NCI-H1694 treated with DMSO at 0.1 percent for 48 hours (cell line): ENCODE data around the gene TIGD2.
A peak's percentile ranks its signal among the peaks of the same experiment; 100 is the strongest.
"Not testable (repeated sequence)": the region's sequence is repeated elsewhere in the genome, so short reads cannot be mapped to it uniquely, and the experiment has no call there.

ENCODE experiments used
- DNase-seq: peaks from one replicate; lab custom pipeline; 2025; lab: John Stamatoyannopoulos, UW

TIGD2 gene

GRCh38 chr4:89119836-89120235 is 8.5 kb downstream of the TIGD2 start:
- no peak for DNase-seq

- DNase-seq = no peak
These were observed 10.2 kb downstream of the TIGD2 start for GRCh38 chr4:89121387-89122068.

- DNase-seq = no peak
These were observed 12.1 kb downstream of the TIGD2 start for GRCh38 chr4:89123451-89123851.

- no peak for DNase-seq
These were observed 14.8 kb downstream of the TIGD2 start for GRCh38 chr4:89125901-89126782.

- DNase-seq = no peak
These were observed 17.8 kb downstream of the TIGD2 start for GRCh38 chr4:89129080-89129640.

- no peak for DNase-seq
These were observed 23.5 kb downstream of the TIGD2 start for GRCh38 chr4:89134775-89135319.

GRCh38 chr4:89136525-89136924 is 25.2 kb downstream of the TIGD2 start:
- no peak for DNase-seq

GRCh38 chr4:89137231-89137630 is 25.9 kb downstream of the TIGD2 start:
- DNase-seq = no peak

GRCh38 chr4:89137695-89138094 is 26.4 kb downstream of the TIGD2 start:
- DNase-seq = no peak

- DNase-seq = no peak
These were observed 28.9 kb downstream of the TIGD2 start for GRCh38 chr4:89140168-89140759.

- DNase-seq = peak; percentile 48
These were observed 31.6 kb downstream of the TIGD2 start for GRCh38 chr4:89142691-89143669.

- DNase-seq = not testable (repeated sequence)
These were observed 33.3 kb downstream of the TIGD2 start for GRCh38 chr4:89144652-89145051.

GRCh38 chr4:89146196-89146595 is 34.9 kb downstream of the TIGD2 start:
- no peak for DNase-seq

- peak; percentile 49 for DNase-seq
These were observed 41.6 kb downstream of the TIGD2 start for GRCh38 chr4:89152972-89153371.

- no peak for DNase-seq
These were observed 45.0 kb downstream of the TIGD2 start for GRCh38 chr4:89156174-89156914.

- DNase-seq = no peak
These were observed 46.2 kb downstream of the TIGD2 start for GRCh38 chr4:89157488-89158024.

GRCh38 chr4:89158884-89159503 is 47.7 kb downstream of the TIGD2 start:
- DNase-seq = peak; percentile 64

GRCh38 chr4:89160806-89161205 is 49.5 kb downstream of the TIGD2 start:
- no peak for DNase-seq

- no peak for DNase-seq
These were observed 50.5 kb downstream of the TIGD2 start for GRCh38 chr4:89161841-89162240.

- no peak for DNase-seq
These were observed 51.2 kb downstream of the TIGD2 start for GRCh38 chr4:89162496-89162895.
